HG02840 (cell line): ENCODE measurements around the gene DMRTC1B.
"Not testable (repeated sequence)": the region's sequence is repeated elsewhere in the genome, so short reads cannot be mapped to it uniquely, and the experiment has no call there.

Experiments used
- ATAC-seq: cut with Tn5 transposase; IDR thresholded peaks from one replicate; pipeline ENCODE4 v1.9.1; 2021; ENCODE audit warnings: mild to moderate bottlenecking, moderate library complexity, moderate number of reproducible peaks; ENCODE audit not compliant: unreplicated experiment, low FRiP score

DMRTC1B gene

DNA sequence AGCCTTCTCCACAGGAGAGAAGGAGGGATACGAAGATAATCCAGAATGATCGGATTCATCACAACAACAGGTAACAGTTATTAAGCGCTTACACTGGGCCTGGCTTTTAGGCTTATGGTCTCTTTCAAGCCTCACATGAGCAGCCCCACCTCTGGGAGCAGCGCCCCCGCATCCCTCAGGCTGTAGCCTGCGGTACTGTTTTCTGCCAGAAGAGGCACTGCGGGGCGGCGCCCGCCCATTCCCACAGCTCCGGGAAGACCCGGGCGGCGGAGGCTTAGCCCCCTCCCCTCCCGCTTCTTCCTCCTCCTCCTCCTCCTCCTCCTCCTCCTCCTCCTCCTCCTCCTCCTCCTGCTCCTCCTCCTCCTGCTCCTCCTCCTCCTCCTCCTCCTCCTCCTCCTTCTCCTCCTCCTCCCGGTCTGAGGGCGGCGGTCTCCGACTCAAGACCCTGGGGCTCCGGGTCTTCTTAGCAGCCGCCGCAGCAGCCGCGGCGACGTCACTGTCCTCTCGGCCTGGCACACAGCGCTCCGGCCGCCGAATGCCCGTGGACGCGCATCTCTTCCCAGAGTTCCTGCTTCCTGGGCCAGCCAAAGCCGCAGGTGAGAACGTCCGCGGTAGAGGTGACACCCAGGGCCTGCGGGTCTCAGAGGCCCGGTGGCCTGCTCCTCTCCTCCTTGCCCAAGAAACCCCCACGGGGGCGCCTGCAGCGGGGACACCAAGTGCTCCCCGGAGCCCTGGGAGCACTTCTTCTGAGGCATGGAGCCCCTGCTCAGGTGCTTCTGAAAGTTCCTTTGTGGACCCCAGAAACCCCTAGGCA, at the start of gene DMRTC1B:
Gene DMRTC1B (plus strand): TSS at position 238 of the 814 bp plus-strand sequence. CDS start 68,246 bp downstream, outside the sequence.
- ATAC-seq: not testable (repeated sequence)

DNA sequence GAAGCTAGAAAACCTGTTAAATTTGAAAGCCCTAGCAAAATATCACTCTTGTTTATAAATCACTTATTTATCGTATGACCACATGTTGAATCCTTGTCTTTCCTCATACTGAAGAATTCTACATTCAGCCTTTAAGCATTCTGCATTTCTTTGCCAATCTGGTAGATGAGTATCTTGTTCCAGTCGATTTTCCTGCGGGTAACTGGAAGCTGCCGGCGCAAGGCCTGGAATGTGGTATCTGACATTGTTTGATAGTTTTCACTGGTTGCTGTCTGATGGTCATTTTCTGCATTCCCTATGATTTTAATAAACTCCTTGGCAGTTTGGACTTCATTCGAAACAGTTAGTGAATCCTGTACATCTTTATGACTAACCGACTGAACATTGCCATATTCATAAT, 48.8 kb upstream of the DMRTC1B start:
- ATAC-seq: no peak

DNA sequence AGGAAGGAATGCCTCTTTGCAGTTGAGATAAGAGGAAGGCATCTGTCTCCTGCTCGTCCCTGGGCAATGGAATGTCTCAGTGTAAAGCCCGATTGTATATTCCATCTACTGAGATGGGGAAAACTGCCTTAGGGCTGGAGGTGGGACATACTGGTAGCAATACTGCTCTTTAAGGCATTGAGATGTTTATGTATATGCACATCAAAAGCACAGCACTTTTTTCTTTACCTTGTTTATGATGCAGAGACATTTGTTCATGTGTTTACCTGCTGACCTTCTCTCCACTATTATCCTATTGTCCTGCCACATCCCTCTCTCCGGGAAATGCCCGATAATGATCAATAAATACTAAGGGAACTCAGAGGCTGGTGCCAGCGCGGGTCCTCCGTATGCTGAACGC, 43.1 kb upstream of the DMRTC1B start:
- ATAC-seq: not testable (repeated sequence)

GRCh38 chrX:72735561-72735960, 41.1 kb upstream of the DMRTC1B start:
- ATAC-seq: no peak

DNA sequence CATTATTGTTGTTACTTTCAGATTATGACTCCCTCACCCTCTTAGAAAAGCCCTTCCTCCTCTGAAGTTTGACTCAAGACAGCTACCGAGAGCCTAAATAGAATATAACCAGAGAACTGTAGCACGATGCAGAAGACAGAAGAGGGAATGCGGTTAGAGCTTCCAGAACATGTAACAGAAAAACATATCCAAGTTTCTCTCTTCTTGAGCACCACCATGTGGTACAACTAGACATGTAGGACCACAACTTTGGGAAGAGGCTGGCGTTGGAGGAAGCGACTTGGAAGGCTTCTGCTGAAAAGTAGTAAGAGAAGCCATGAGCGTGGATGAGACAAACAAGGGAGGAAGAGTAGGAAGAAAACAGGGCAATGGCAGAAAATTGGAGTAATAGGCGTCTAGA, 31.1 kb upstream of the DMRTC1B start:
- not testable (repeated sequence) for ATAC-seq

DNA sequence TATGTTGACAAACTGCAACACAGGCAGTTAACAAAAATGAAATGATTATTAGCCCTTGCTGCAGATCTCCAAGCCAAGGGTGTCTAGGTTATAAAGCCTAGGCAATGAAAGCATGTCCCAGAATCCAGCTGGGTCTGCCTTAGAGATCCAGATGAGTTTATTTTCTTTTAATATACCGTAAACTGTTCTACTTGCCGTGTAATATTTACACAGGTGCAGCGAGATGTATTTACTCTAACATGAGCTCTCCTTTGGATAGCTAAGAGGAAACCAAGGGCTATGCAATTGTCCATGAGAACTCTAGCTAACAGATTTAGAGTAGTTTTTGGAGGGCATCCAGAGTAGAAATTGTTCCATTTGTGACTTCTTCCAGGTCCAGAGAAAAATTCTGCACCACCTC, 28.1 kb upstream of the DMRTC1B start:
- ATAC-seq: not testable (repeated sequence)

DNA sequence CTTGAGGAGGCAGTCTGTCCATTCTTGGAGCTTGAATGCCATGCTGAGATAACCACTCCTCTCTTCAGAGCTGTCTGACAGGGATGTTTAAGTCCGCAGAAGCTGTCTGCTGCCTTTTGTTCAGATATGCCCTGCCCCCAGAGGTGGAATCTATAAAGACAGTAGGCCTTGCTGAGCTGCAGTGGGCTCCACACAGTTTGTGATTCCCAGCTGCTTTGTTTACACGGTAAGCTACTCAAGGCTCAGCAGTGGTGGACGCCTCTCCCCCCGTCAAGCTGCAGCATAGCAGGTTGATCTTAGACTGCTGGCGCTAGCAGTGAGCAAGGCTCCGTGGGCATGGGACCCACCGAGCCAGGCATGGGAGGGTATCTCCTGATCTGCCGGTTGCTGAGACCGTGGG, 16.2 kb upstream of the DMRTC1B start:
- not testable (repeated sequence) for ATAC-seq

- not testable (repeated sequence) for ATAC-seq
Measured at GRCh38 chrX:72777467-72777790, 739 bp downstream of the DMRTC1B start.

DNA sequence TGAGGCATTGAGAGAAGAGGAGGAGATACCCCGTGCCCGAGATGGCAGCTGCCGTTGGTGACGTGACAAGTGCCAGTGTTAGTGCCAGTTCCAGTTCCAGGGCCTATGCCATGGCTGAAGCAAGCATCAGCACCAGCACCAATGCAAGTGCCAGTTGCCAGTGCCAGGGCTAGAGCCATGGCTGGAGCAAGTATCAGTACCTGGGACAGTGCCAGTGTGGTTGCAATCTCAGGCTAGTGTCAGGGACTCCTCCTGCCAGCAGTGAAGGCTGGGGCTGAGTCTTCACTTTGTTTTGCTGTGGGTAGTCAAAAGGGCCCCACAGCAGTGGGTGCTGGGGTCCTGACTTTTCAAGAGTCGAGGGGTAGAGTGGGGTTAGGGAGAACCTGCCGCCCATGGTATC, 1.5 kb downstream of the DMRTC1B start:
- not testable (repeated sequence) for ATAC-seq

DNA sequence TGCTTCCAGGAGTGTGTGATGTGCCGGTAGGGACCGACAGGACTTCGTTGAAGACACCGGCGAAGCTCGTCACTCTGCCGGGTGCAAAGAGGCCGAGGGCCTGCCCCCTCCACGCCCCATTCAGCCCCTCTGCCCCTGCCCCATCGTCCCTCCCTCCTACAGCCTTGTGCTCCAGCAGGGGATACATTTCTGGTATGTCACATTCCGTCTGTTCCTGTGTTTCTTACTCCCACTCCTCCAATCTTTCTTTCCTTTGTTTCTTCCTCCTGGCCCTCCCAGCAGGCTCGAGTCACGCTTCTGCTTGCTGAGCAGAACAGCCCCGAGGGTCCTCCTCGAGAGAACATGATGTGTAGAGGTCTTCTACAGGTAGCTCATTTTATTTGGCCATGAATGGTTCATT, 5.9 kb downstream of the DMRTC1B start, which contains the start of gene FAM236B:
Gene FAM236B (minus strand): TSS at position 101 of the 400 bp plus-strand sequence. CDS start 100 bp downstream, at position 1.
- ATAC-seq: not testable (repeated sequence)

GRCh38 chrX:72783365-72783936, 6.8 kb downstream of the DMRTC1B start:
- ATAC-seq: not testable (repeated sequence)

GRCh38 chrX:72783964-72784363, 7.3 kb downstream of the DMRTC1B start:
- not testable (repeated sequence) for ATAC-seq

- ATAC-seq: not testable (repeated sequence)
Measured at GRCh38 chrX:72788142-72788541, 11.5 kb downstream of the DMRTC1B start.

DNA sequence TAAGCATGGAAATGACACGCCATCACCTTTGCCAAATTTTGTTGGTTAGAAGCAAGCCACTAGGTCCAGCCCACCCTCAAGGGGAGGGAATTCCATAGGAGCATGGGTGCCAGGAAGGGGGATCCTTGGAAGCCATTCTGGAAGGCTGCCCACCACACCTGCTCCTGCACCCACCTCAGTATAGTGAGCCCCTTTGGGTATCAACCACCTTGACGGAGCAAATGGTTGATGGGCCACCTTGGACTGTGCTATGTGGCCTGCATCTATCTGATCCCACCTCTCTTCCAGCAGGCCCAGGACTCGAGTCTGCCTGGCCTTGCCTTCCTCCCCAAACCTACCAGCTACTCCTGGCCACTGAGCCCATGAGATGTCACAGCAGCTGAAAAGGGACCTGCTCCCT, 13.7 kb downstream of the DMRTC1B start:
- not testable (repeated sequence) for ATAC-seq

DNA sequence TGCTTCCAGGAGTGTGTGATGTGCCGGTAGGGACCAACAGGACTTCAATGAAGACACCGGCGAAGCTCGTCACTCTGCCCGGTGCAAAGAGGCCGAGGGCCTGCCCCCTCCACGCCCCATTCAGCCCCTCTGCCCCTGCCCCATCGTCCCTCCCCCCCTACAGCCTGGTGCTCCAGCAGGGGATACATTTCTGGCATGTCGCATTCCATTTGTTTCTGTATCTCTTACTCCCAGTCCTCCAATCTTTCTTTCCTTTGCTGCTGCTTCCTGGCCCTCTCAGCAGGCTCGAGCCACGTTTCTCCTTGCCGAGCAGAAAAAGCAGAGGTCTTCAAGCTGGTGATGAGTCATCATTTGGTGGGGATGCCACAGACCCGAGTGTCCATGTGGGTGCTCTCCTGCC, 31.4 kb downstream of the DMRTC1B start, which contains the start of gene FAM236D:
Gene FAM236D (minus strand): TSS at position 101 of the 400 bp plus-strand sequence. CDS start 100 bp downstream, at position 1.
- not testable (repeated sequence) for ATAC-seq

GRCh38 chrX:72830701-72831100, 54.0 kb downstream of the DMRTC1B start:
- not testable (repeated sequence) for ATAC-seq

GRCh38 chrX:72837532-72837931, 60.8 kb downstream of the DMRTC1B start:
- ATAC-seq: not testable (repeated sequence)

- not testable (repeated sequence) for ATAC-seq
Measured at GRCh38 chrX:72882898-72883297, 106.2 kb downstream of the DMRTC1B start.

GRCh38 chrX:72889740-72890139, 113.0 kb downstream of the DMRTC1B start:
- ATAC-seq: not testable (repeated sequence)
